HG03521 (cell line): ENCODE measurements around the gene CARF.
A peak's percentile ranks its signal among the peaks of the same experiment; 100 is the strongest.
"Not testable (repeated sequence)": the region's sequence is repeated elsewhere in the genome, so short reads cannot be mapped to it uniquely, and the experiment has no call there.

ENCODE experiments used
- ATAC-seq: cut with Tn5 transposase; IDR thresholded peaks from one replicate; pipeline ENCODE4 v1.9.1; 2021; ENCODE audit warnings: mild to moderate bottlenecking, moderate library complexity; ENCODE audit not compliant: unreplicated experiment

Gene CARF

DNA sequence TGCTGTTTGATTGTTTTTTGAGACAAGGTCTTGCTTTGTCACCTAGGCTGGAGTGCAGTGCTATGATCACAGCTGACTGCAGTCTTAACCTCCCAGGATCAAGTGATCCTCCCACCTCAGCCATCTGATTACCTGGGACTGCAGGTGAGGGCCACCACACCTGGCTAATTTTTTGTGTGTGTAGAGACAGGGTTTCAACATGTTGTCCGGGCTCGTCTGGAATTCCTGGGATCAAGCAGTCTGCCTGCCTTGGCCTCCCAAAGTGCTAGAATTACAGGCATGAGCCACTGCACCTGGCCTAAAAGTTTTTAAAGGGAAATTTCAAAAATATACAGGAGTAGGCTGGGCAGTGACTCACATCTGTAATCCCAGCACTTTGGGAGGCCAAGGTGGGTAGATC, 22.4 kb downstream of the CARF start:
- no peak for ATAC-seq

DNA sequence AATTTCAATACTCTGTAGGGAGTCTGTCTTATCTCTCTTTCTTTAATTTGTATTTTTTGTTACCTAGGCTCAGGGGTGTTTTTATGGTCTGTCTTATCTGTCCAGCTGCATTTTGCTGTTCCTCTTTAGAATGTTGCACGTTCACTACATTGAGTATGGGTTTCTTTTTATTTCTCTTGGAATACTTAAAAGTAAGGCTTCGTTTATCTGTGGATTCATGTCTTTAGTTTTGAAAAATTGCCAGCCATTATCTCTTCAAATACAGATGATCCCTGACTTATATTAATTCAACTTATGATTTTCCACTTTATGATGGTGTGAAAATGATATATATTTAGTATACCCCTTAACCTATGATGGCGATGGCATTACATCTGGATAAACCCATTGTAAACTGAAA, 26.9 kb downstream of the CARF start:
- ATAC-seq = no peak

DNA sequence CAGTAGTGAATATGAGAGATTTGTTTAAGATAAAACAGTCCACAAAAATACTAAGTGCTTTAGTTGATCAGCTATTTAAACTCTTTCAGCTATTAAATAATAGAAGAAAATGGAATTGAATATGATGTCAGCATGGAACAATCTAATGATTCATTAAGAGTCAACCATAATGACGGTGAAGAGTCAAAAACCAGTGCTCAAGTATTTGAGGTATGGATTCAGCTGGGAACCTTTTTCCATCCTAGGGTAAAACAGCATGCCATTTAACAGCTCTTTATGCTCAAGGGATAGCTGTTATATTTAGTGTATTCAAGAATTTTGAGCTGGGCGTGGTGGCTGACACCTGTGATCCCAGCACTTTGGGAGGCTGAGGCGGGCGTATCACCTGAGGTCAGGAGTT, 29.7 kb downstream of the CARF start:
- ATAC-seq = no peak

DNA sequence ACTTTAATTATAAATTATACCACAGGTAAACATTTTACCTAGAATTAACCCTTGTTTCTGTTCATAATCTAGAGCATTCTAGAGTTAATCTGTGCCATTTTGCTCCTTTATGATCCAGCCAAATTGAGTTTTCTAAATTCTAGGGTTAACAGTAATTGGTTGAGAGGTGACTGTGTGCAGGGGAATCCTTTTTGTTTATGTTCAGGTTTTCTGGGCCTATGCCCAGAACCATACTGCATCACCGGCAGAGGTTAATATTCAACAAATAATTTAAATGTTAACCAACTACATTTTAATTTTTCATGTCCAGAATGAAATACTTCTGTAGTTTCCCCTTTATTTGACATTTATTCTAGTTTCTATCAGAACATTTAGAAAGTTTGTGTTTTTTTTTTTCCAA, 32.3 kb downstream of the CARF start:
- no peak for ATAC-seq

DNA sequence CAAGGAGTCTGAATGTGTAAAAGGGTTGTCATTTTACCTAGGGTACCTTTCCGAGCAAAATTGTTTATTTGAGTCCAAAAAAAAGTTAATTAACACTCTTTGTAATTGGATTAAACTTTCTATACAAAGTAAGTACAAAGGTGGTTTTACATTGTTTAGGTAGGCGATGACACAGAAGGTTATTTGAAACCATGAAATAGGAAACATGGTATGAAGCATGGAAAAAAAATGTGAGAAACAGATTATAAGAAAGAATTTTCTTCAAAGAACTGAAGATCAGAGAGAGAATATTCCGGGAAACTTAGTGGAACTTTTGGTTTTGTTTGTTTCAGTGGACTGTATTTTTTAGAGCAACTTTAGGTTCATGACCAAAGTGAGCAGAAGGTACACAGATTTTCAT, 32.7 kb downstream of the CARF start:
- ATAC-seq = no peak

DNA sequence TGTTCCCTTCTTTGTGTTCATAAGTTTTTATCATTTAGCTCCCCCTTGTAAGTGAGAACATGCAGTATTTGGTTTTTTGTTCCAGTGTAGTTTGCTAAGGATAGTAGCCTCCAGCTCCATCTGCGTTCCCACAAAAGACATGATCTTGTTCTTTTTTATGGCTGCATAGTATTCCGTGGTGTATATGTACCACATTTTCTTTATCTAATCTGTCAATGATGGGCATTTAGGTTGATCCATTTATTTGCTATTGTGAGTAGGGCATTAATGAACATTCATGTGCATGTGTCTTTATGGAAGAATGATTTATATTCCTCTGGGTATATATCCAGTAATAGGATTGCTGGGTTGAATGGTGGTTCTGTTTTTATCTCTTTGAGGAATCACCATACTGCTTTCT, 33.4 kb downstream of the CARF start:
- no peak for ATAC-seq

DNA sequence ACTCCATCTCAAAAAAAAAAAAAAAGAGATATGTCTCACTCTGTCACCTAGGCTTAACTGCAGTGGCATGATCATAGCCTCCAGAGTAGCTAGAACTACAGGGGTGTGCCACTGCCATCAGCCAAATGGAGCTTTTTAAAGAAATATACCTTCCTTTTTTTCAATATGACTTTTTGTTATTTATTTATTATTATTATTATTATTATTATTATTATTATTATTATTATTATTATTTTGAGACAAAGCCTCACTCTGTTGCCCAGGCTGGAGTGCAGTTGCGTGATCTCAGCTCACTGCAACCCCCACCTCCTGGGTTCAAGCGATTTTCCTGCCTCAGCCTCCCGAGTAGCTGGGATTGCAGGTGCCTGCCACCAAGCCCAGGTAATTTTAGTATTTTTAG, 37.3 kb downstream of the CARF start:
- ATAC-seq = not testable (repeated sequence)

DNA sequence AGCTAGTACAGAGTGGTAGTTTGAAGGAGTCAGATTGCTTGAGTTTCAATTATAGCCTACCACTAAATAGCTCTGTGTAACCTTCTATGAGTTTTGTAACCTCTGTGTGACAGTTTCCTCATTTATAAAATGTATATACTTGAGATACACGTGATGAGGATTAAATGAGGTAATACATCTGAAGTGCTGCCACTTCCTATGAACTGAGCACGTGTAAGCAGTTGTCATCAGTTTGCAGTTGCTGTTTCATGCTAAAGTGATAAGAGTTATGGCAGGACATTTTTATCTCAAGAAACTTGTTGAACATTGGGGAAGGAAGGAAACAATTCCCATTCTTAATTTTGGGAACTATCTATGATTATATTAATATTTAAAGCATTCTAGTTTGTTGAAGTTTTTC, 38.5 kb downstream of the CARF start:
- no peak for ATAC-seq

DNA sequence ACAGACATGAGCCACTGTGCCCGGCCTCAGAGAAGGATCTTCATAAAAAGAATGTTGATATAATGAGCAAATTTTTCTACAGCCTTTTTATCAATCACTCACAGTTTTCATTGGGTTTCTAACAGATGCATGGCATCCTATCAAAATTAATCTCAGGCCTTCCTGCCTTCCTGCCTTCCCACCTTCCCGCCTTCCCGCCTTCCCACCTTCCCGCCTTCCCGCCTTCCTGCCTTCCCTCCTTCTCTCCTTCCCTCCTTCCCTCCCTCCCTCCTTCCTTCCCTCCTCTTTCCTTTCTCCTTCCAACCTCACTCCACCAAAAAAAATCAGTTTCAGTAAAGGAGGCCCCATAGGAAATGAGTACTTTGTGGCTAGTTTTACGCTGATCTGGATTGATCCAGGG, 48.4 kb downstream of the CARF start:
- no peak for ATAC-seq

DNA sequence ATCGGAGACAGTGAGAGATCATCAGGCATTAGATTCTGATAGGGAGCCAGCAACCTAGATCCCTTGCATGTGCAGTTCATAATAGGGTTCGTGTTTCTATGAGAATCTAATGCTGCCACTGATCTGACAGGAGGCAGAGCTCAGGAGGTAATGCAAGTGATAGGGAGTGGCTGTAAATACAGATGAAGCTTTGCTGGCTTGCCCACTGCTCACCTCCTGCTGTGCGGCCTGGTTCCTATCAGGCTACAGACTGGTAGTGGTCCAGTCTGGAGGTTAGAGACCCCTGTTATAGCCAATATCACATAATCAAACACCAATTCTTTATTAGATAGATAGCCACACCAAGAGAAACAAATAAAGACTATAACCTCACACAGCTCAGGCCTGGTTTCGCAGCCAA, 51.6 kb downstream of the CARF start:
- no peak for ATAC-seq

DNA sequence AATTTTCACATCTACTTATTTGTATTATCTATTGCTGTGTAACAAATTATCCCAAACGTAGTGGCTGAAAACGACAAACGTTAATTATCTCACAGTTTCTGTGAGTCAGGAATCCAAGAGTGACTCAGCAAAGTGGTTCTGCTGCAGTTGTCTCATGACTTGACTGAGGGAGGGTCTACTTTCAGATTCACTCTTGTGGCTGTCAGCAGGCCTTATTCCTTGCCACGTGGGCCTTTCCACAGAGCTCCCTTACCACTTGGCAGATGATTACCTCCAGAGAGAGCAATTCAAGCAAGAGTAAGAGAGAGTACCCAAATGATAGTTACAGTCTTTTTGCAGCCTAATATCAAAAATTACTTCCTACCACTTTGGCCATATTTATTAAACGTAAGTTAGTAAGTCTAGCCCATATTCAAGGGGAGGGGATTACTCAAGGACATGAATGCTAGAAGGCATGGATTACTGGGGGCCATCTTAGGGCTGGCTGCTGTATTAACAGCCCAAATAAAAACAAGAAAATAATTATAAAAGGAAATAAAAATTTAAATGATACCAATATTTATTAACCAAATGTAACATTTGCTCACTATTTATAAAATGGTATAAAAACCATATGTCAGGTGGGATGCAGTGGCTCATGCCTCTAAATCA, 53.9 kb downstream of the CARF start:
- no peak for ATAC-seq

DNA sequence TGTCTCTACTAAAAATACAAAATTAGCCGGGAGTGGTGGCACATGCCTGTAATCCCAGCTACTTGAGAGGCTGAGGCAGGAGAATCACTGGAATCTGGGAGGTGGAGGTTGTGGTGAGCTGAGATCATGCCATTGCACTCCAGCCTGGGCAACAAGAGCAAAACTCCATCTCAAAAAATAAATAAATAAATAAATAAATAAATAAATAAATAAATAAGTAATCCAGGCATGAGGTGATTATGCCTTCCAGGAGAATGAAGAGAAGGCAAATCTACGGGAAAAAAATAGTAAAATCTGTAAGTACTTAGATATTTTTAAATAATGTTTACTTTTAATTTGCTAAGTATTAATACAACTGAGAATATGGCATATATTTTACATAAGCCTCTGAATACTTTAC, 57.3 kb downstream of the CARF start:
- ATAC-seq = not testable (repeated sequence)

DNA sequence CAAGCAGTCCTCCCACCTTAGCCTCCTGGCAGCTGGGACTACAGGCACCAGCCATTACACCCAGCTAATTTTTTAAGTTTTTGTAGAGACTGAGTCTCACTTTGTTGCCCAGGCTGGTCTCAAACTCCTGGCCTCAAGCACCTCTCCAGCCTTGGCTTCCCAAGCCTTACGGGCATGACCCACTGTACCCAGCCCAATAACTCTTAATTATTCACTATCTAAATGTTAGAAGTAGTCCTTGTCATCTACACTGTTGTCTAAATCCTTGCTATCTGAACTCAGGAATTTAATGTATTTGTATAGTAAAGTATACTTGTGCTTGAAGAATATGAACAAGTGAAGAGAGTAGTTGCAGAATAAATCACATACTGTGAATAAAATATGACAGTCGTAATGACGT, 64.7 kb downstream of the CARF start:
- ATAC-seq = no peak

DNA sequence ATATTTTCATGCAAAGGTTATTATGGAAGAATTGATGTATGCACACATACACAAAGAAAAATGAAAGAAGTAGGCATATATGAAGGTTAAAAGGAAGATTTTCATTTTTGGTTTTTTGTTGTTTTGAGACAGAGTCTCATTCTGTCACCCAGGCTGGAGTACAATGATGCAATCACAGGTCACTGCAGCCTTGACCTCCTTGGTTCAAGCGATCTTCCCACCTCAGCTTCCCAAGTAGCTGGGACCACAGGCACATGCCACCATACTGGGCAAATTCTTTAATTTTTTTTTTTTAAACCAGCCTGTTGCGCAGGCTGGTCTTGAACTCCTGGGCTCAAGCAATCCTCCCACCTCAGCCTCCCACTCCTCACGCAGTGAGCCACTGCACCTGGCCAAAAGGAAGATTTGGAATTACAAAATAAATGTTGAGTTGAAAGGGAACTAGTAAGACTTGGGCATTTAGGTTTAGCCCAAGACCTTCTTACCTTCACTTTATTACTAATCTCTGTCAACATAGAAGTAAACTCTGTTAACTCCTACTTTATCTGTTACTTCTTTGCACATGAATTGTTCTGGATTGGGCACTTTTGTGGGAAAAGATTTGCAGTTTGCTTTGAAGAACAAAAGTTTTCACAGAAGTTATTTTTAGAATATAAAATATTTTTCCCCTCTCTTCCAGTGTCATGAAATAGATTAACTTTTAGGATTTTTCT, 70.9 kb downstream of the CARF start:
- no peak for ATAC-seq

DNA sequence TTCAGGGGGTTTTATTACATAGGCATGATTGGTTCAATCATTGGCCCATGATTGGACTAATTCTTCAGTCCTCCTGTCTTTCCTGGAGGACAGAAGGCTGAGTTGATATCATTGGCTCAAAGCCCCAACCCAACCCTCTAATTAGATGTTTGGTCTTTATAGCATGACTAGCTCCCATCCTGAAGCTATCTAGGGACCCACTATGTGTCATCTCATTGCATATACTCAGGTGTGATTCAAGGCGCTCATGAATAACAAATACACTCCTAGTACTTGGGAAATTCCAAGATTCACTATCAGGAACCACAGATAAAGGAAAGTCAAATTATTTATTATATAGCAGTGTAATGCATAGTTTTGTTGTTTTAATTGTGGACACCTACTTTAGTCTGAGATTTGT, 77.7 kb downstream of the CARF start:
- no peak for ATAC-seq

DNA sequence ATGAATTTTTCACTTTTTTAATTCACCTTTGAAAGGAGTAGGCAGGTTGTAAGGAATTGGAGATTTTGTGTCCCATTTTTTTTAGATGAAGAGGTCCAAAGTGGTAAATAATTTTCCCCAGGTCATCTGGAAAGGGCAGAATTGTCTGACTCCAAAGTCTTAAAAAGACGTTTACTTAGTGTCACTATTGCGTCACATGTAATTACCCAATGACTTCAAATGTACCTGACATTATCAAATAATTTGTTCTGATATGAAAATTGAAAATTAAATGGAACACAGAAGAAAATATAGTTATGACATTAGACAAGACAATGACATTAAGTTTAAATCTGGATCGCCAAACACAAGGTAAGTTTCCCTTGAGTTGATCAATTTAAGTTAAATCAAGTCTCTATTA, 78.4 kb downstream of the CARF start:
- ATAC-seq = no peak

DNA sequence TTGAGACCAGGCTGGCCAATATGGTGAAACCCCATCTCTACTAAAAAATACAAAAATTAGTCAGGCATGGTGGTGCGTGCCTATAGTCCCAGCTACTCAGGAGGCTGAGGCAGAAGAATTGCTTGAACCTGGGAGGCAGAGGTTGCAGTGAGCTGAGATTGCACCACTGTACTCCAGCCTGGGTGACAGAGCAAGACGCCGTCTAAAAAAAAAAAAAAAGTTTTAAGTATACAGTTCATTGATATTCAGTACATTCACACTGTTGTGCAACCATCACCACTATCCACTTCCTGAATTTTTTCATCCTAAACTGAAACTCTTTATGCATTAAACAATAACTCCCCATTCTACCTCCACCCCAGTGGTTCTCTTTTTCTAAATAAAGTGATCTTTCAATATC, 85.0 kb downstream of the CARF start:
- ATAC-seq = not testable (repeated sequence)

DNA sequence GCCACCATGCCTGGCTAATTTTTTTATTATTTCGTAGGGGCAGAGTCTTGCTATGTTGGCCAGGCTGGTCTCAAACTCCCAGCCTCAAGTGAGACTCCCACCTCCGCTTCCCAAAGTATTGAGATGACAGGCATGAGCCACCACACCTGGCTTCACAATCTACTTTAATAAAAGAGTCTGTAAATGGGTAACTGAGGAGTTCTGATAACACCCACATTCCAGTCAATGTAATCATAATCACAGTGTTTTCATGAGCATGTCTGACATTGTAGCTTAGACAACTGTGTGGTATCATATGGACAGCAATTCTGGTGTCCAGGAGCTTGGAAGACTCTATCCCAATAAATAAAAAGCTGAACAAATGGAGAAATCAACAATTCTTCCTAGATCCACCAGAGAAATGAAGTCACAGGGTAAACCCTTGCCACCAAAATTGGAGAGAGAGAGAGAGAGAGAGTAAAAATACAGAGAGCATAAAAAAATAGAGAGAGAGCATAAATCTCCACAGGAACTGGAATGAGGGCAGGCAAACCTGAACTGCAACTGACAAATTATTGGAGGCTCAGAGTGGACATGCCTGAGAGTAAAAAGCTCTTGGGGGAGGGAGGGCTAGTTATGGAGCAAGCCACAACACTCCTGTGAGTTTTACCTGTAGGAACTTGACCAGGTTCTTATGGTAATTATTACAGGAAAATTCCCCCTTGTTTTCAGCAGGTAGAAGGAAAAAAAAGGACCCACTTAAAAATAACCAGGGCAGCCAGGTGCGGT, 90.2 kb downstream of the CARF start:
- no peak for ATAC-seq

DNA sequence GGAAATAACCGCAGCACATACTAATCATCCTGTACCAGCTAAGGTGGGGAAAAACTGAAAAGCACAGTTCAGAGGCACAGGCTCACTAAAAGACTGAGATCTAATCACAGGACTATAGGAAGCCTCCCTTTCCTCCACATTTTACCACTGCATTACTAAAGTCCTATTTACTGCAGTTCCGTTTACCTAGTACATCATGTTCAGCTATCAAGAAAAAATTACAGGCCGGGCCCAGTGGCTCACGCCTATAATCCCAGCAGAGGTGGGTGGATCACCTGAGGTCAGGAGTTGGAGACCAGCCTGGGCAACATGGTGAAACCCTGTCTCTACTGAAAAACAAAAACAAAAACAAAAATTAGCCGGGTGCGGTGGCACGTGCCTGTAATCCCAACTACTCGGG, 91.6 kb downstream of the CARF start:
- no peak for ATAC-seq

DNA sequence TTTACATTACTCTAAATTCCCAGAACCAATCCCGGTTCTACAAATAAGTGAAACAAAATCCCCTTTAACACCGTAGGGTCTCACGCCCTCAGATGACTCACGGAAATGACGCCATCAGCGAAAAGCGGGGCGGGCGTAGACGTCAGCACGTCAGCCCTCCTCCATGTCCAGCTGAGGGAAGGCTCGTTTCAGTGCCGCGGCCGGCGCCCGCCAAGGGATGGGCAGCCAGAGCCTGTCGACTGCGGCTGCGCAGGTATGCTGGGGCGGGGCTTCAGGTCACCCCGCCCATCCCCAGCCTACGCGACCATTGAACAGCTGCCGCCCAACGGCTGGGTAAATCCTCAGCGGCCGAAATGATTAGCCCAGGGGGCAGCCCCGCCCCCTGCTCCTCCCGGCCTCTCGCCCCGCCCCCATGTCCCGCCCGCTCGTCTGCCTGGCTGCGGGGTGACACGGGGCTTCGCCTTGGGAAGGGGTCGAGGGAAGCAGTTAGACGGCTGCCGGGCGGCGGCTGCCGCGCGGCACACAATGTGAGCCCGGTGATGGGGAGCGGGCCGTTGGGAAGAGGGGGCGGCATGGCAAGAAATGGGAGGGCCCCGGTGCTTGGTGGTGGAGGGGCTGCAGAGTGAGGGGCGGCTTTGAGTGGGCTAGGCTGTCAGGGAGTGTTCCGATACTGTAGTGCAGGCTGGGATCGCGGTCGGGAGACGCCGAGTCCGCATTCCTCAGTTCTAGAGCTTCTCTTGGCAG, 102.6 kb downstream of the CARF start, which contains the start of gene NBEAL1:
Gene NBEAL1 (plus strand): TSS at position 420 of the 744 bp plus-strand sequence. CDS start 1,510 bp downstream, outside the sequence.
- peak; percentile 96 for ATAC-seq

DNA sequence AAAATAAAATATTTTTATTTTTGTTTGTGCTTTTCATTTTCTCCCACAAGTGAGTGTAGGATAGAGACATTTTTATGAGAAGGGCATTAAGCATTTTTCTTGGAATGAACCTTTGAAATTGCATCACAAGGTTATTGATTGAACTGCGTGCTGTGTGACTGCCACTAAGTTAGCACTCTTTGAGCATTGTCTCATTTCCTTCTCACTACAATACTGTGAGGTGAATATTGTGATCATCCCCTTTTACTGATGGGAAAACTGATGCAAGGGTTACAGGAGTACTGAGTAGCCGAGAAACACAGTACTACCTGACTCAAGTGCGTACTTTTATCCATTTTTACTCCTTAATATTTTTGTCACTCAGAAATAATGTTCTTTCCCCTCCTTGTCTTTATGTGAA, 104.6 kb downstream of the CARF start:
- no peak for ATAC-seq
